ENCODE measurements around the gene DTD1.

GRCh38 chr20:18783385-18783959 lies 195.6 kb downstream of the DTD1 start:
- TF ChIP-seq EZH2phosphoT487 (IDR thresholded peaks at IDR 0.05; ENCODE audit: borderline replicate concordance, low read length) (no peak), CTCF (IDR thresholded peaks at IDR 0.05; ENCODE audit: low read depth, low read length, poor library complexity, severe bottlenecking) (no peak)

All from DOHH2 (cell line).